ENCODE data around the gene CITED1.

The CITED1 gene

DNA sequence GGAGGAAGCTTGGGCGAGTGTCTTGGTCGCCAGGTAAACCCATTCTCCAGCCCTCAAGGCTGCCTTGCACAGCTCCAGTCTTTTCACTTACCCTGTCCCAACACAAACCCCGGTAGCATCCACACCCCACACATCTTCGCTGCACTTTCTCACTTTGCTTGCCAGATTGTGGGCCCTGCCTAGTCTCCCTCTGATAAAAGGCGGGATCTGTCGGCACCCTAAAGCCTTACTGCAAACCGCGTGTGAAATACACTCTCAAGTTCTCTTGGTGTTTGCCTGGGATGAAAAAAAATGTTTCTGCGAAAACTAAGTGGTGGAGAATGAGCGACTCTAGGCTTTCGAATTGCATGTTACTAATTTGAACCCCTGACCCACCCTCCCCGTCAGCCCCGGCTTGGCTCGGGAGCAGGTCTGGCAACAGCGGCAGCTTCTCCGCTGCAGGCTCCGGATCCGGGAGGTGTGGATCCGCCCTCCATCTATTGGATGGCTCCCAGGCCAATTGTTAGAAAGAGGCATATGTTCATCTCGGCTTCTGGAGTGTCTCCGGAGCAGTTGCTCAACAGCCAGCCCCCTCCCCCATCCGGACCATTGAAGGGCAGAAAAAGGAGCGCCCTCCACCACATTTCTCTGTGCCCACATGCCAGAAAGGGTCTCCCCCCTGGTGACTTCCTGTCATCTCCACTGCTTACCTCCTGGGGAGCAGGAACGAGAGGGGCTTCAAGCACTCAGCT lies 3.0 kb upstream of the CITED1 start:
- DNase-seq, result peak; percentile 39

- DNase-seq, result no peak
These were observed 2.5 kb upstream of the CITED1 start for GRCh38 chrX:72308209-72308565.

GRCh38 chrX:72307646-72308051 lies 1.9 kb upstream of the CITED1 start:
- no peak for DNase-seq

DNA sequence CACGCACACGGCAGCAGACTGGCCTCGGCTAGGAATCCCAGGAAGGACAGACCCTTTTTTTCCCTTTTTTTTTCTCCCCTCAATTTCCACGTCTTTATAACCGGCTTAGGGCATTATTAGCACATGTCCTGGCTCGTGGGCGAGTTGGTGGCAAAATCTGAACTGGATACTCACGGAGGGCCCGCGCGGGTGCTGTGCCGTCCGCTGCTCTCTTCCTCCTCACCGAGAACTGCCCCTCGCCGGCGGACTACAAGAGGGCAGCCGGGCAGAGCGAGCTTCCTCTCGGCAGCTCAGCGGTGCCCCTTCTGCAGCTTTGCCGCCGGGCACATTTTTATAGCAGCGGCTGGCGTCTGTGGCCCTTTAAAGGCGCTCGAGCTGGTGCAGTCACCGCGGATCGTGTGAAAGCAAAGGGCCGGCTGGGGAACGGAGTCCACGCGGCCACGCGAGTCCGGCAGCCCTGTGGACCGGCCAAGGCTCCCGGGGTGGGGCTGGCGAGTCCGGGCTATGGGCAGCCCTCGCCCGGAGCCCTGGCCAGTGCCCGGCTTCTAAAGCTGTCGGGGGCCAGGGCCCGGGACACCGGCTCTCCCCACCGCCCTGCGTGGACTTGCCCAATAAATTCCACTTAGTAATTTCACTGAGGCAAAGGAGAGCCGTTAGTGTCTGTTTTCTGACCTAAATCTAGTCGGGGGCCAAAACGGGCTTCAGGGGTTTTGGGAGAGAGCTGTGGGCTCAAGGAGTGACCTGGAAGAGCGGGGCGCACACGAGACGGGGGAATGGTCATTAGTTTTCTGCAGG lies 1.3 kb upstream of the CITED1 start:
- DNase-seq, result peak; percentile 64

- no peak for DNase-seq
These were observed 529 bp upstream of the CITED1 start for GRCh38 chrX:72306085-72306801.

DNA sequence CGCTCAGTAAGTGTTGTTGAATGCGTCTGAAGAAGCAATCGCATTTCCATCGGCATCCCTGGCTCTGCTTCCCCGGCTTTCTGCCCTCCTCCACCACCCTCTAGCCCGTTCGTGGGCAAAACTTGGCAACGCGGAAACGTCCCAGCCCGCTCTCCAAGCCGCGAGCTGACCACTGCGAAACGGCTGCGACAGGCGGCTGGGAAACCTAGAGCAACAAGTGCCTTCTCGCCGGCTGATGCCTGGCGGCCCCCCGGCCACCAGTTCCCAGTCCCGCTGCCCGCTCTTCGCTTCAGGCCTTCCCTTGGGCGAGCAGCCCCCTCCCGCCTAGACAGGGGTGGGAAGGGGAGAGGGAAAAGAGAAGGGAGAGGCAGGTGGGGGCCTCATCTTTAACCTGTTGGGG lies 837 bp downstream of the CITED1 start:
- no peak for DNase-seq

- DNase-seq, result no peak
These were observed 3.9 kb downstream of the CITED1 start for GRCh38 chrX:72301781-72302180.

DNA sequence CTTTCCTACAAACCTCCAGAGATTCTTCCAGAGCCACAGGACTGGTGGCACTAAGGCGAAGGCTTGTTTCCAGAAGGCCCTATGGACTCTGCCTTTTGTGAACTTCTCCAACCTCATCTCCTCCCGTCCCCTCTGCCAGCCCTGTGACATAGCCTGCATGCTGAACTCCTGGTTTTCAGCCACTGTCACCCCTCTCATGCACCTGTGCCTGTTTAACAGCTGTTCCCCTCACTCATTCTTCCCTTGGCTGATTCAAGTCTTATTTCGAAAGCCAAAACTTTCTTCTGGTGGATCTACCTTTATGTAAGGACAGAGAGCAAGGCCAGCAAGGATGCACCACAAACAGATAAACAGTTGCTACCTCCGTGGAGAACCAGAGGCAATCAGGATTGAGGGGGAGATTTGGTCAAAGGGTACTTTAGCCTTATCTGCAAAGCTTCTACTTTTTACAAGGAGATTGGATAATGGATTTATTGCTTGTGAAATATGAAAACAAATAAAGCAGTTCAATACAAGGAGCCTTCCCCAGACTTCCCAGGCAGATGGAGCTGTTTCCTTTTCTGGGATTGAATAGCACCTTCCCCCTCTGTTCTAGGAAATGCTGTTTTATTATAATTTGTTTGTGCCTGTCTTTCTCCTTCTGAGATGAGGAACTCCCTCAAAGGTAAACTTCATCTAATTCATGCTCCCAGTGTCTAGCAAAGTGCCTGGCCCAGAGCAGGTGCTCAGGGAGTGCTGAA lies 5.7 kb downstream of the CITED1 start:
- DNase-seq, result no peak

- DNase-seq, result no peak
These were observed 7.6 kb downstream of the CITED1 start for GRCh38 chrX:72297953-72298730.

GRCh38 chrX:72296991-72297390 lies 8.7 kb downstream of the CITED1 start:
- DNase-seq, result no peak

DNA sequence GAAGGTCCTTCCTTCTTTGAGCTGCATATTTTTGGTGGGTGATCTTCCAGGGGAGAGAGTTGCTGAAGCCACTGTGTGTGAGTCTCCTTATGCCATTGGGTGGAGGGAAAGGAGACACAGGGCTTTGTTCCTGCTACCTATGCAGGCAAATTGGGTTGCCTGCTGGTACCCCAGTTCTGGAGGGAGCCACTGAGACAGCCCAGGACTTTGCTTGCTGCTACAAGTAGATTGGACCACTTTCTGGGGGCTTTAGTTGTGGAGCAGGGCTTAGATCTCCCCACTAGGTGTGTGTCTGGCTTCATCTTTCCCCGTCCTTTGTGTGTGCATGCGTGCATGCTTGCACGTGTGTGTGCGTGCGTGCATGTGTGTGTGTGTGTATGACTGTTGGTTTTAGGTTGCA lies 10.0 kb downstream of the CITED1 start:
- no peak for DNase-seq

DNA sequence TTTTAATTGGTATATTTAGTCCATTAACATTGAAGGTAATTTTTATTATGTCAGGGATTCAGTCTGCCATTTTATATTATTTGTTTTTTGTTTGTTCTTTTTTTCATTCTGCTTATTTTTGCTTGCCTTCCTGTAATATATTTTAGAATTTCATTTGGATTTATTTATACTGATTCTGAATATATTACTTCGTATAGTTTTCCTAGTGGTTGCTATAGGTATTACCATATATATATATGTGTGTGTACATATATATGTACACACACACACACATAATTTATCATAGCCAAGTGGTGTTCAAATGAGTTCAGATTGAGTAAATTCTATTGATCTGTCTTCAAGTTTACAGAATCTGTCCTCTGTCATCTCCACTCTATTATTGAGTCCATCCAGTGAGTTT lies 11.2 kb downstream of the CITED1 start:
- DNase-seq, result no peak

- no peak for DNase-seq
These were observed 23.4 kb downstream of the CITED1 start for GRCh38 chrX:72282302-72282701.

- peak; percentile 48 for DNase-seq
These were observed 25.3 kb downstream of the CITED1 start for GRCh38 chrX:72280321-72280845.

DNA sequence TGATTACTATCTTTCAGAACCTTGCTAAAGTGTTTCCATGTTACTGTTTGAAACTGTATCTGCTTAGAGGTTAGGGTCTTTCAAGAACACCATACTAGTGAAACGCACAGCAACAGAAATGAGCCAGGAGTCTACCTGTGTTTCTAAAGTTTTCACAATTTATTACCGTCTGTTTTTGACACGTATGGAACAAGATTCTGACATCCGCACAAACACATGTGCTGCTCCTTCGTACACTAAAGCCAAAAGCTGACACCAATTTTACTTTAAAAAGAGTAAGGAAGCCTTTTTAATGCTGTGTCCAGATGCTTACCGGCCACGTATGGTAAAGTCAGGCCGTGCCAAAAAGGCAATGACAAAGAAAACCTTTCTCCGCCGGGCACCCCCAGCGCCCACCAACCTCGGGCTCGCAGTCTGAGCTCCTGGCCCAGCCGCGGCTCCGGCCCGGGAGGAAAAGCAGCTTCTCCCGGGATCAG lies 29.2 kb downstream of the CITED1 start:
- DNase-seq, result no peak

DNA sequence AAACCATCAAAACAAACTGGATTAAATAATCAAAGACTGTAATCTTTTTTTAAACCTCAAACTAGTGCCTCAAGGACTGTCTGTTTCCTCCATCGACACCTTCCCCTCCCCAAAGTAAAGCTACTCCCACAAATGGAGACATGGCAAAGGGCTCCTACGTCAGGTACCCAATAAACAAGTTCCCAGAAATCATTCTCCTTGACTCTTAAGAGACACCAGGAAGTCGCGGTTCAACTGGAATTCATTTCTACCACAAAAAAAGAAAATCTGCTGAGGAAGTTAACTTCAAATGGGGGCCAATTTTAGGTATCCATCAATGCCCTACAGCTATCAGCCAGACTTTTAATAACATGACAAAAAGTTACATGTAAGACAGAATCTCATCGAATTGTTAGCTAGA lies 31.2 kb downstream of the CITED1 start:
- DNase-seq, result no peak

DNA sequence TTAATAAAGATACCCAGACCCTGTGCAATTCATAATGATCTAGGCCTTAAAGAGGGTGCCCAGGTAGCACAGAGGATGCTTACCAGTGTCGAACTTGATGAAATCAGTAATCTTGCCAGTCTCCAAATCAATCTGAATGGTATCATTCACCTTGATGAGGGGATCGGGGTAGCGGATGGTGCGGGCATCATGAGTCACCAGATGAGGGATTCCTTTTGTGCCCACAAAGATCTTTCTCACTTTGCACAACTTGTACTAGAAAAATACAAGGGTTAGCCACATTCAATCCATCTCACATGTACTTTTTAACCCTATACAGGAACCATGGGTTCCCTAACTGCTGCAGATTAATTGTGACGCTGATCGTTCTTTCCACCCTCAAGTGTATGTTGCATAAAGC lies 32.0 kb downstream of the CITED1 start:
- no peak for DNase-seq

GRCh38 chrX:72272868-72273267 lies 32.8 kb downstream of the CITED1 start:
- peak; percentile 41 for DNase-seq

- DNase-seq, result no peak
These were observed 33.9 kb downstream of the CITED1 start for GRCh38 chrX:72271812-72272211.

GRCh38 chrX:72271091-72271788 lies 34.5 kb downstream of the CITED1 start:
- no peak for DNase-seq

DNA sequence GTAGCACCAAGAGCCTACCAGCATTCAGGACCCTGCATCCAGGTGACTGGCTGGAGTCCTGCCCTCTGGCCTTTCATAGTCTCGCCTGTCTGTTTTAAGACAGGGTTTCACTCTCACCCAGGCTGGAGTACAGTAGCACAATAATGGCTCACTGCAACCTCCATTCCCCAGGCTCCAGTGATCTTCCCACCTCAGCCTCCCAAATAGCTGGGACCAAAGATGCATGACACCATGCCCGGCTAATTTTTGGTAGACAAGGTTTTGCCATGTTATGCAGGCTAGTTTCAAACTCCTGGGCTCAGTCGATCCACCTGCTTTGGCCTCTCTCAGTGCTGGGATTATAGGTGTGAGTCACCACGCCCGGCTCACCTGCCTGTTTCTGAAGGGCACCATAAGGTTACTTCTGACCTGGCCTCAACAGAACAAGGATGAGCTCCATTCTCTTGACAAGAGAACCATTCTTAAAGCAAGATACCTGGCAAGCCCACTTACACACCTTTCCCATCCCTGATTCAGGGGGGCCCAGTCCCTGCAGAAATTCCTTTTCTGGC lies 35.3 kb downstream of the CITED1 start:
- no peak for DNase-seq

Data from NCI-H226 (cell line).